HG03097 (cell line): ENCODE data around the gene ZIC5.

Experiments
- ATAC-seq: cut with Tn5 transposase; IDR thresholded peaks from one replicate; pipeline ENCODE4 v1.9.1; 2021; ENCODE audit not compliant: unreplicated experiment, low FRiP score

Gene ZIC5

DNA sequence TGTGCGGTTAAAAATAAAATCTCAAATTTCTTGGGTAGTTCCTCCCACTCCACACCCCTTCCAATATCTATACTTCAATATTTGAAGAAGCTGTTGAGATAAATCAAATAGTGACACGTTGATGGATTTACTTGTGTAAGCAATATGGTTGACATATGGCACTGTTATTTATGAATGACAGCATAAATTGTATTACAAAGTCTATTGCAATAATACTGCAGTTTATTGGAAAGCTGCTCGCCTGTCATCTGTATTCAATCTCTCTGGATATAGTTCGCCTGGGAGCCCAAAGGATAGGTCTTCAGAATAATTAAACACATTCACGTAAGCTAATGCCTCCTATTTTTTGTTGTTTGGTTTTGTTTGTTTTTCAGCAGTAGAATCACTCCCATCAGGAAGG lies 5.0 kb upstream of the ZIC5 start:
- no peak for ATAC-seq

DNA sequence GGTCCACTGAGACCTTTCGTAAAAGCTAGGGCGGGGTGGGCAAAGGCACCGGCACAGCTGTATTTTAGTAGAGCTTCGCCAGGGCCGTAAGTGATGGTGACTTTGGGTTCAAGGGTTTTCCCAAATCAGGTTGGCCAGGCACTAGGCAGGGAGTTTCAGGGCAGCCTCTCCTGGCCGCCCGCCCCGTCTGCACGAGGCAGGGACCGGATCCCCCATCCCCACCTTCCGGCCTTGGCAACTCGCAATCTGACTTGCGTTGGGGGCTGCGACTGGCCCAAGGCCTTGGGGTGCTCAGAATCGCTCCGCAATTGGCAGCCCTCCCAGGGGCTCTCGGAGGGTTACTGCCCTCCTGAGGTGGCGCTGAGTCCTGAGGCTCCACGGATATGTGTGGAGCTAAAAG lies 4.1 kb upstream of the ZIC5 start:
- no peak for ATAC-seq

- no peak for ATAC-seq
Measured at GRCh38 chr13:99974939-99975561, 3.5 kb upstream of the ZIC5 start.

- ATAC-seq = no peak
Measured at GRCh38 chr13:99974296-99974938, 2.9 kb upstream of the ZIC5 start.

- no peak for ATAC-seq
Measured at GRCh38 chr13:99973808-99974185, 2.2 kb upstream of the ZIC5 start.

DNA sequence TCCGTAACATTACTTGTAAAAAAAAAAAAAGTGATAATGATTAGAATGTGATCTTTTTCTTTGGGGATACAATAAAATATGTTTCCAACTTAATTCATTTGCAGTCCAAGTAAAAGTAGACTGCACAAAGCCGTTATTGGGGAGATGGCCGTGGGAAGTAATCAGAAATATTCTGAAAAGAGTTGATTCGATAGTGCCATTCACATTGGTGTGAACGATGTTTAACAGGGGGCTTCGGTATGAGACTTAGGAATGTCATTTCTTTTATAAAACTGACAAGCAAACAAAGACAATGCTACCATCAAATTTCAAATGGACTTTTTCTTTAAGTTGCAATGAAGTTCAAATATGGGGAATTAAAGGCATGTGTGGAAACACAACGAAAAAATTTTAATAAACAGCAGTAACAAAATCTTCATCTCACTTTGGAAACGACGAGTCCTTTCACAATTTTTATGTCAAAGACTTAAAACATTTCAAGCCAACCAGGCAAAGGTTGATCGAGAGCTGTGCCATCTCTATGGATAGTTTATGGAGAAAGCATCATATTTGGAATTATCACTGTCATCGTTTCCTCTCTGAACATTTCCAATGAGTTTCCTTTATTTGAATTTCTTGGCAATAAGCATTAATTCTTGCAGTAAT lies 1.7 kb upstream of the ZIC5 start:
- no peak for ATAC-seq

GRCh38 chr13:99972190-99972731 lies 694 bp upstream of the ZIC5 start:
- no peak for ATAC-seq

DNA sequence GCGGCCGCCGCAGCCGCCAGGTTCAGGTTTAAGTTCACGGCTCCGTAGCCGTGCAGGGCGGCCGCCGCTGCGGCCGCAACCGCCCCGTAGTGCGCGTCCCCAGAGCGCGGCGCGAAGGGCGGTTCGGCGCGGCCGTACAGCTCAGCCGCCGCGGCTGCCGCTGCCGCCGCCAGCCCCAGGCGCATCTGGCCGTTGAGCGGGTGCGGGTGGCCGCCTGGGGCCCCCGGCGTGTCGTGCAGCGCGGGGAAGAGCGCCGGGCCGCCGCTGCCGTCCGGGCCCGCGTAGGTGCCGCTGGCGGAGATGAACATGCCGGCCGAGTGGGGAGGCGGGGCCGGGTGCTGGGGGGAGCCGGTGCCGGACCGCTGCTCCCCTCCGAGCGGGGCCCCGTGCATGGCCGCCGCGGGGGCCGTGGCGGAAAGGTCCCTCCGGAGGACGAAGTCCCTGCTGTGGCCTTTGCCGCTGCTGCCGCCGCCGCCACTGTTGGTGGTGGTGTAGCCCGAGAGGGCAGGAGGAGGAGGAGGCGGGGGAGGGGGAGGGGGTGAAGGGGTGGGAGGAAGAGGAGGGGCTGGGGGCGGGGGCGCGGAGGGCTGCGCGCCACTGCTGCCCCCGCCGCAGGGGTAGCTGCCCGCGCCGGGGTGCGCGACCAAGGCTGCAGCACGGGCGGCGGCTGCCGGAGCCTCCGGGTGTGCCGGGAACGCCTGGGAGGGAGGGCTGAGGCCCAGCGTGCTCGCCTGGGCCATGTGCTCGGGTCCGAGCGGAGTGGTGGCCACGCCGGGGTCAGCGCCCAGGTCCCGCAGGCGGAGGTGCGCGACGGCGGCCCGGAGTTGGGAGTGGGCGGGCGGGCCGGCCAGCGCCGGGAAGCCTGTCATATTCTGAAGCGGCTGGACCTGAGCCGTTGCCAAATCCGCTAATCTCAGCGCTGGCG lies 654 bp downstream of the ZIC5 start:
- ATAC-seq = no peak

DNA sequence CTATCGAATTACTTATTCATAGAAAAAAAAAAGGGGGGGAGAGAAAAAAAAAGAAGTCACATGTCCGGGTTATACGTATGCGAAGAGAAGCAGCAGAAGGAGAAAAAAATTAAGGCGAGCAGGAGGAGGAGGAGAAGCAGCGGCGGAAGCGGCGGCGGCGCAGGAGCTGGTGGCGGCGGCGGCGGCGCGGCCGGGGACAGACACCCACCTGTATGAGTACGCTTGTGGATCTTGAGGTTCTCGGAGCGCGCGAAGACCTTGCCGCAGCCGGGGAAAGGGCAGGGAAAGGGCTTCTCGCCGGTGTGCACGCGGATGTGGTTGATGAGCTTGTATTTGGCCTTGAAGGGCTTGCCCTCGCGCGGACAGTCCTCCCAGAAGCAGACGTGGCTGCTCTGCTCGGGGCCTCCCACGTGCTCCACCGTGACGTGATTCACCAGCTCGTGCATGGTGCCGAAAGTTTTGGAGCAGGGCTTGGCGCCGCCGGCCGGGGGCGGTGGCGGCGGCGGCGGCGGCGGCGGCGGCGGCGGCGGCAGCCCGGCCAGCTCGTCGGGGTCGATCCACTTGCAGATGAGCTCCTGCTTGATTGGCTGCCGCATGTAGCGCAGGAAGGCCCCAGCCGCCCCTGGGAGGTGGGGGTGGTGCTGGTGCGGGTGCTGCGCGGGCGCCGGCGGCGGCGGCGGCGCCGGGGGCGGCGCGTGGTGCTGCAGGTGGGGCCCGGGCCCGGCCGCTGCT lies 1.5 kb downstream of the ZIC5 start:
- no peak for ATAC-seq

- ATAC-seq = no peak
Measured at GRCh38 chr13:99969453-99969918, 2.1 kb downstream of the ZIC5 start.

- ATAC-seq = no peak
Measured at GRCh38 chr13:99968521-99969452, 2.8 kb downstream of the ZIC5 start.

DNA sequence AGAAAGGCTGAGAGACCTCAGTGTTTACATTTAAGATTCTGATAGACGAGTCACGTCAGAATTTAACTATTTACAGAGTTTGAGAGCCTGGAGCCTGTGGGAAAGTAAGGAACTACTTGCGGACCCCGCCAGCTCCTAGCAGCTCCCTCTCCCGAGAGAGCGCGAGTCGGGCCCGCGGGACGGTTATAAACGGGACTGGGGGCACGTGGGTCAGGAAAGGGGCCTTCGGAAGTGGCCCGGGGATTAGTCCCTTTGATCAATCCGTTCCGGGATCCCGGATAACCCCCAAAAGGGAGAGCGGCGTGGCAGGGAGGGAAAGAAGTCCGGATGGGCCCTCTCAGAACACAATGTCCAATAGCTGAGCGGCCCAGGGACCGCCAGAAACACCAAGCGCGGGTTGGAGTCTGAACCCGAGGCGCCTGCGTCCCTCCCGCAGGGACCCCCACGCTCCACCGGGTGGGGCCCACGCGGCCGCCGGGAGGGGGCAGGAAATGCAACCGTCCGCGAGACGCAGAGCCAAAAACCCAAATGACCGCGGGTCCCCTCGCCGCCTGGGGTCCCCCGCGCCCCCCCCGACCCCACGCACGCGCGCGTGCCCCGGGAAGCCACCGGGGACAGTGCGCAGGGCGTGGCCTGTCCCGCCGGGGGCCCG lies 3.6 kb downstream of the ZIC5 start:
- no peak for ATAC-seq

- no peak for ATAC-seq
Measured at GRCh38 chr13:99967498-99967868, 4.1 kb downstream of the ZIC5 start.

GRCh38 chr13:99966064-99966805 lies 5.3 kb downstream of the ZIC5 start:
- no peak for ATAC-seq

DNA sequence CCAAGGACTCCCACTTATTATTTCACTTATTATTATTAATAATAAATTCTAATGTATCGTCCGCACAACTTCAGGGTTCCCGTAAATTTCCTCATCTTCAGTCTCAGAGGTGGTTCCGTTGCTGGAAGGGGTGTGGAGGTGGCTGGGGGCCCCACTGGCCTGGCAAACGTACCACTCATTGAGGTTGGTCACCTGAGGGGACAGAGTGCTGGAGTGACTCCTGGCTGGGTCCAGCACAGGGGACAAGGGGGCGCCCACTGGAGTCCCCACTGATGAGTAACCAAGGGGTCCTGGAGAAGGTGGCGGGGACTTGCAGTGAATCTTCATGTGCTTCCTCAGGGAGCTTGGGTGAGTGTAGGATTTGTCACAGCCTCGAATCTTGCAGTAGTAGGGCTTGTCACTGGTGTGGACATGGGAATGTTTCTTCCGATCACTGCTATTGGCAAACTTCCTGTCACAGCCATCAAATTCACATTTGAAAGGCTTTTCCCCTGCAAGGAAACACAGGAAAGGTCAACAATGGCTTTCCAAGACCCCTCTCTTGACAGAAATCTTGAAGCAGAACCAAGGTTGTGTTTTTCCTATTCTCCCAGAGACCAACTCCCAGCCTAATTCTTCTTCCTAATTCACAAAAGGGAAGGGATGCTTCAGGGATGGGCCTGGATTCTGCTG lies 6.1 kb downstream of the ZIC5 start:
- ATAC-seq = no peak

DNA sequence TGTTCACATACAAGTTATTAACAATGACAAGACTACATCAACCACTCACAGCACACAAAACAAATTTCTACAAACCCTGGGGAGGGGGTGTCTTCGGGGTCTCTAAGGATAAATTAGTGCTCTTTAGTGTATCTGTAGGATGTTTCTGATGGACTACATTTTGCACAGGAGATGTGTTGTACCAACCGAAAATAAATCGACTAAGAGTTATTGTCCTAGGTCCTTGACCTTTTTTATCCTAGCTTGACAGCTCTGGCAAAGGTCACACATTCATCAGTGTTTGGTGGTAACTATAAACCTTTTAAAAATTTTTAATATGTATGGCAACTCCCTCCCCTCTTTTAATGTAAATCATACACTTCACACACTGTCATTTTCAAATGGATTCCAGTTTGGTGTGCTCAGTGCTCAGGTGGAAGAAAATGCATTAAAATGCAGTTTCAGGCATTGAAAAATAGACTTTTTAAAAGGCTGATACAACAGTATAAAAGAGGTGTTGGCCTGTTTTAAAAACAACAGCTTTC lies 7.7 kb downstream of the ZIC5 start:
- ATAC-seq = no peak

- ATAC-seq = no peak
Measured at GRCh38 chr13:99962242-99962641, 9.3 kb downstream of the ZIC5 start.
